Peyer's patch (tissue), 4 donors: ENCODE measurements around the gene ZBTB20. TPM values are rescaled to one million over a fixed set of nuclear protein-coding genes. Genes with fewer than 3 reads are reported as not detected.

Experiments used
- DNase-seq, 3 donors: peaks; one replicate each; pipeline ENCODE4 v3.0.0-alpha.2; 2017 to 2019
- H3K27ac ChIP-seq, 4 donors: fragments of 200-600 bp; sonication (generic); one replicate each; pipeline ENCODE4 v1.5.1; 2016 to 2019
- H3K27me3 ChIP-seq, 2 donors: fragments of 200-600 bp; sonication (generic); one replicate each; pipeline ENCODE4 v1.5.1; 2019
- H3K36me3 ChIP-seq, 3 donors: fragments of 200-600 bp; sonication (generic); one replicate each; pipeline ENCODE4 v1.5.1; 2016 to 2019
- H3K4me1 ChIP-seq, 4 donors: fragments of 200-600 bp; sonication (generic); one replicate each; pipeline ENCODE4 v1.5.1; 2016 to 2019
- H3K4me3 ChIP-seq, 4 donors: fragments of 200-600 bp; sonication (generic); 1 replicate in 3 of 4; 2 replicates in 1 of 4; pipeline ENCODE4 v1.5.1; 2016 to 2019; ENCODE audit warnings: mild to moderate bottlenecking in 1 of 4
- H3K9me3 ChIP-seq, 4 donors: fragments of 200-600 bp; sonication (generic); one replicate each; pipeline ENCODE4 v1.5.1; 2016 to 2019; ENCODE audit warnings: mild to moderate bottlenecking in 1 of 4
- CTCF ChIP-seq, 6 experiments: fragments of 450-650 bp in 4 of 6; fragments of 200-600 bp in 2 of 6; sonication (generic) in 1 of 6; IDR thresholded peaks; one replicate each; pipeline ENCODE4 v1.5.1; 2017 to 2019; ENCODE audit warnings: antibody characterized with exemption in 6 of 6, mild to moderate bottlenecking in 3 of 6, moderate library complexity in 1 of 6
- POLR2A ChIP-seq, 2 donors: fragments of 450-650 bp; IDR thresholded peaks; one replicate each; pipeline ENCODE4 v1.5.1; 2017; ENCODE audit warnings: antibody characterized with exemption in 2 of 2, mild to moderate bottlenecking in 2 of 2, moderate library complexity in 2 of 2
- total RNA-seq, 4 donors: library from RNA; depleted of rRNA; stranded (reverse); fragments of >200 nt; gene quantifications; one replicate each; pipeline ENCODE4 v1.1.0, GENCODE V29; 2016

The ZBTB20 gene
- total RNA-seq, 4 donors from 2014 or later: 19.6 to 135 (median 57.2) TPM

- Histone ChIP-seq H3K4me3 (no peak overlapping the region), H3K9me3 (no peaks in the 10 kb centered on the region), H3K4me1 (no peaks in the 10 kb centered on the region), H3K27ac (no peak overlapping the region), H3K36me3 (no peaks in the 10 kb centered on the region), H3K27me3 (no peaks in the 10 kb centered on the region)
- TF ChIP-seq POLR2A (IDR thresholded peaks at IDR 0.05) (no peak), CTCF (IDR thresholded peaks at IDR 0.05) (no peak)
- no peak for DNase-seq
Measured at GRCh38 chr3:114421204-114421603, 725.9 kb downstream of the ZBTB20 start.

- Histone ChIP-seq H3K27me3 (no peaks in the 10 kb centered on the region), H3K36me3 (no peaks in the 10 kb centered on the region), H3K4me1 (no peaks in the 10 kb centered on the region), H3K9me3 (no peaks in the 10 kb centered on the region), H3K4me3 (no peak overlapping the region), H3K27ac (no peak overlapping the region)
- no peak for TF ChIP-seq POLR2A (IDR thresholded peaks at IDR 0.05)
- no peak for TF ChIP-seq CTCF (IDR thresholded peaks at IDR 0.05)
- DNase-seq: no peak
Measured at GRCh38 chr3:114420072-114420471, 727.0 kb downstream of the ZBTB20 start.

- H3K4me1 ChIP-seq: no peaks in the 10 kb centered on the region
- H3K4me3 ChIP-seq: no peak overlapping the region
- H3K9me3 ChIP-seq: no peaks in the 10 kb centered on the region
- DNase-seq: no peak
- H3K36me3 ChIP-seq: no peaks in the 10 kb centered on the region
- TF ChIP-seq CTCF (IDR thresholded peaks at IDR 0.05) (peak; percentile 46 to 91 (median 84)), POLR2A (IDR thresholded peaks at IDR 0.05) (no peak)
- H3K27ac ChIP-seq: peak overlapping the region in 1 of 4 donors; percentile 36
- no peaks in the 10 kb centered on the region for H3K27me3 ChIP-seq
Measured at GRCh38 chr3:114418724-114419543, 728.2 kb downstream of the ZBTB20 start.

GRCh38 chr3:114418107-114418506 is 729.0 kb downstream of the ZBTB20 start:
- no peak overlapping the region for H3K4me3 ChIP-seq
- no peaks in the 10 kb centered on the region for H3K27me3 ChIP-seq
- peak overlapping the region in 1 of 4 donors; percentile 36 for H3K27ac ChIP-seq
- TF ChIP-seq POLR2A (IDR thresholded peaks at IDR 0.05) (no peak), CTCF (IDR thresholded peaks at IDR 0.05) (no peak)
- no peaks in the 10 kb centered on the region for H3K36me3 ChIP-seq
- H3K4me1 ChIP-seq: no peaks in the 10 kb centered on the region
- DNase-seq: no peak
- no peaks in the 10 kb centered on the region for H3K9me3 ChIP-seq

- H3K27ac ChIP-seq: peak overlapping the region in 1 of 4 donors; percentile 15
- no peaks in the 10 kb centered on the region for H3K36me3 ChIP-seq
- no peaks in the 10 kb centered on the region for H3K9me3 ChIP-seq
- H3K4me3 ChIP-seq: no peak overlapping the region
- no peak for DNase-seq
- no peaks in the 10 kb centered on the region for H3K27me3 ChIP-seq
- H3K4me1 ChIP-seq: no peaks in the 10 kb centered on the region
- TF ChIP-seq POLR2A (IDR thresholded peaks at IDR 0.05): no peak
- TF ChIP-seq CTCF (IDR thresholded peaks at IDR 0.05): no peak
Measured at GRCh38 chr3:114417675-114418074, 729.4 kb downstream of the ZBTB20 start.
